ENCODE measurements around the gene SUCLA2.
"Not testable (repeated sequence)": the region's sequence is repeated elsewhere in the genome, so short reads cannot be mapped to it uniquely, and the experiment has no call there.

SUCLA2 gene

GRCh38 chr13:48001114-48001881, at the start of gene SUCLA2:
SUCLA2 (minus strand) TSS chr13:48001273; CDS start chr13:48001269, 4 bp downstream.
- peak; percentile 72 for DNase-seq (ENCODE audit: low read depth)

GRCh38 chr13:48050550-48050949, 49.5 kb upstream of the SUCLA2 start:
- DNase-seq (ENCODE audit: low read depth): no peak

DNA sequence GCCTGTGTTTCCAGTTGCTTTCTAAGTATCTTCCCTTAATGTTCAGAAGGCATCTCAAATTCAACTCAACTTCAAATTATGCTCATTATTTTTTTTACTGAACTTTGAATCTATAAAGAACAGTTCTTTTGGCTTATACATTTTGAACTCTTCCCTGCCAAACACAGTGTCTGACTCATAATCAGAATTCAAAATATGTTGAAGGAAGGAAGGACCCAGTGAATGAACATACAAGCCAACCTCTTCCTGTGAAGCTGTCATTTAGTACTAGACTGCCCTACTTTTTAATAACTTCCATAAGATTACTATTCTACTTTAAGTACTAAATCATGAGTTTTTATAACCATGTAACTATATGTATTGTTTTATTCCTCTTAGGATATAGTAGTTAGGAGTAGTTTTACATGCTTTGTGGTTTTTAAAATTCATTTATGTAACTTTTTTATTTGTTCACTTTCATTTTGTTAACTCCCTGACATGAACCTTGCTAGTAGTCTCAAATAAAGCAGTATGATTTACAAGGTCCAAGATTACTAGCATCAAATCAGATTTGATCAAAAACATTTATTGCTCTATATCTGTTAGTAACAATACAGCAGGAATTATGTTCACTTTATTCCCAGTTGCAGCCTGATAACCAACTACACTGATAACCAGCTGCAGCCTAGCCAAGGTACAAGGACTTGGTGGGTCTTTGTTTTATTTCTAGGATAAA, 42.9 kb upstream of the SUCLA2 start:
- DNase-seq (ENCODE audit: low read depth): peak; percentile 27

DNA sequence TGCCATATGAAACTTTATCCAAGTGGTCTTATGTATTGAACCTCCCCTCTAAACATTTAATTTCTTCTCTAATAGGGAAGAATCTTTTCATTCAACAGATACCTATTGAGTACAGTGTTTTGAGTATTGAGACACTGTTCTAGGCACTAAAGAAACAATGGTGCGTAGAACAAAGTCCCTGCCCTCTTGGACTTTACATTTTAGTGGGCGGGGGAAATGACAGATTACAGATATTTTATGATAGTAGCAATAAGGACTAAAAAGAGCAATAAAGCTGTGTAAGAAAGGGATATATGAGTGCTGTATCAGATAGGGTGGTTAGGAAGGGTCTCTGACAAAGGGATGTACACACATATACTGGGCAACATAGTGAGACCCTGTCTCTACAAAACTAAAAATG, 41.8 kb upstream of the SUCLA2 start:
- no peak for DNase-seq (ENCODE audit: low read depth)

DNA sequence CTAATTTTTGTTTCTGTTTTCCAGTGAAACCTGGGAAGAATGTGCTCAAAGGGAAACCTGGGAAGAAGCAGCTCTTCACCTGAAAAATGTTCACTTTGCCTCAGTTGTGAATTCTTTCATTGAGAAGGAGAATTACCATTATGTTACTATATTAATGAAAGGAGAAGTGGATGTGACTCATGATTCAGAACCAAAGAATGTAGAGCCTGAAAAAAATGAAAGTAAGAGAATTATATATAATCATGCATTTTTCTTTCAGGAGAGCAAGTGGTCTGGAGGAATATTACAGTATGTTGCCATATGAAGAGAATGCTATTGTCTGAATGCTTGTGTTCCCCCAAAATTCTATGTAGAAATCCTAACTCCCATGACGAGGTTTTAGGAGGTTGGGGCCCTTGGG, 39.8 kb upstream of the SUCLA2 start:
- DNase-seq (ENCODE audit: low read depth): no peak

DNA sequence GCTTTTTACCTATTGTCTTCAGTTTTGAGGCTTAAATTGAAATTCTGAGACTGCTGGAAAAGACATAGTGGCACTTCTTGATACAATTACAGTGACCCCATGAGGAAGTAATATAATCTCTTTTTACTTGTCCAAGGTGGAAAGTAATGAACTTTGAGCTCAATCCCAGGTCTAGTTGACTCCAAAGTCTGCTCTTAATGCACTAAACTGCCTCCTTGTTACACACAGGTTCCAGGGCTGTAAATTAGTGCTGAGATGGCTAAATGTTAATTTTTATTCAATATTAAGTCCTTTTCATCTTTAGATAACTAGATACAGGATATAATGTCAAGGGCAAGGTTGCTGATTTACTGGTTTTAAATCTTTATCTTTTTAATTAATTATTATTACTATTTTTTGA, 39.0 kb upstream of the SUCLA2 start:
- DNase-seq (ENCODE audit: low read depth): no peak

DNA sequence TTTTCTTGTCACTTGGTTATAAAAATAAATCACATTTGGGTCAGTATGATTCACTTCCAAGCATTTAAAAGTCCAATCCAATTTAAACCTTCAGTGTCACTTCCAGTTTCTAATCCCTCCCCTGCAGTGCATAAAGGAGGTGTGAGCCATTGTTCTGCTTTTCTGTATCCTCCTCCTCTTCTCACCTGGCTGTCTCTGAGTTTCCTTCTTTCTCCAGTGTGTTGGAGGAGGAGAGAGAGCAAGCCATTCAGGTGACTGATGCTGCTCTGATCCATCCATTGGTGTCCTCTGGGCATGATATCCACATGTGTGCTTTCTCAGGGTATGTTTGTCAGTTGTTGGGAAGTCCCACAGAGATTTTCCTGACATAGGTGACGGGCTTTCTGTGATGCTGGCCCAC, 37.7 kb upstream of the SUCLA2 start:
- no peak for DNase-seq (ENCODE audit: low read depth)

GRCh38 chr13:48037346-48038173, 36.5 kb upstream of the SUCLA2 start, which contains the start of gene NUDT15:
NUDT15 (plus strand) TSS chr13:48037726; CDS start chr13:48037747, 21 bp downstream.
- DNase-seq (ENCODE audit: low read depth): peak; percentile 89

DNA sequence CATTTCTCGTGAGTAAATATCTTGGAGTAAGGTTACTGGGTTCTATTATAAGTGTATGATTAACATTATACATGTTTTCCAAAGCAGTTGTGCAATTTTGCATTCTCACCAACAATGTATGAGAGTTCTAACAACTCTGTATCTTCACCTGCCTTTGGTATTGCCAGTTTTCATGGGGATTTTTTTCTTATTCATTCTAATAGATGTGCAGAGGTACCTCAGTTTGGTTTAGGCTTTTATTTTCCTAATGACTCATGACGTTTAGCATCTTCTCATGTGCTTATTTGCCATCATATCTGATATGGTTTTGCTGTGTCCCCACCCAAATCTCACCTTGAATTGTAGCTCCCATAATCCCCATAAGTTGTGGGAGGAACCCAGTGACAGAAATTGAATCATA, 28.8 kb upstream of the SUCLA2 start:
- no peak for DNase-seq (ENCODE audit: low read depth)

DNA sequence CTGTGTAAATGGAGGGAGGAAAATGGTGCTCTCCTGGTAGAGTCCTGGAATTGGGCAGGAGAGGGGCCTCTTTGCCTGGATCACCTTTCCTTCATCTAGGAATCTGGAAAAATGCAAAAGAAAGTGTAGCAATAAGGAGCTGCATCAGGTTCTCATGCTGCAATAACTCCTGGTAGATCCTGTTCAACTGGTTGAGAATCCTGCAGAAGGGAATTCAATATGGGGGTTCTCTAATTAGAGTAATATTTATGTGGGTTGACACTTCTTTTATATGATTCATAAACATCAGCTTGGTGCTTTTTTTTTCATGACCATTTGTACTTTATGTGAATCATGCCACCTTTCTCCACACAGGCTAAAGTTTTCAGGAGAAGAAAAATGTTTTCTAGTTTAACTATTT, 27.0 kb upstream of the SUCLA2 start:
- no peak for DNase-seq (ENCODE audit: low read depth)

GRCh38 chr13:48019796-48020195, 18.7 kb upstream of the SUCLA2 start:
- no peak for DNase-seq (ENCODE audit: low read depth)

GRCh38 chr13:48018637-48019036, 17.6 kb upstream of the SUCLA2 start:
- DNase-seq (ENCODE audit: low read depth): no peak

DNA sequence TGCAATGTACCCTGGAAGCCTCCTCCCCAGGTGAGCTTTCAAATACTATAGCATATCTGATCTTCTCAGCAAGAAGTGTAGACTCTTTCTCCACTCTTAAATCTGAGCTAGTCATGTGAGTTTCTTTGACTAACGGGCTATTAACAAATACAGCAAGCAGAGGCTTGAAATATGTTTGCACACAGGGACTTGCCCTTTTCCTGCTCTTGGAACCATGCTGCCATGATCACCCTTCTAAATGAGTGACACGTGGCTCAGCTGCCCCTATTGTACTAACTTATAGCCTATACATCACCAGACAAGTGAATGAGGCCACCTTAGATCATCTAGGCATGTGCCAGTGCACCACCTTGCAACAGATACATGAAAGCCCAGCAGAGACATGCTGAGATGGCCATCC, 13.3 kb upstream of the SUCLA2 start:
- DNase-seq (ENCODE audit: low read depth): no peak

- DNase-seq (ENCODE audit: low read depth): no peak
These were observed 11.6 kb upstream of the SUCLA2 start for GRCh38 chr13:48012668-48013067.

- no peak for DNase-seq (ENCODE audit: low read depth)
These were observed 9.6 kb upstream of the SUCLA2 start for GRCh38 chr13:48010698-48011097.

DNA sequence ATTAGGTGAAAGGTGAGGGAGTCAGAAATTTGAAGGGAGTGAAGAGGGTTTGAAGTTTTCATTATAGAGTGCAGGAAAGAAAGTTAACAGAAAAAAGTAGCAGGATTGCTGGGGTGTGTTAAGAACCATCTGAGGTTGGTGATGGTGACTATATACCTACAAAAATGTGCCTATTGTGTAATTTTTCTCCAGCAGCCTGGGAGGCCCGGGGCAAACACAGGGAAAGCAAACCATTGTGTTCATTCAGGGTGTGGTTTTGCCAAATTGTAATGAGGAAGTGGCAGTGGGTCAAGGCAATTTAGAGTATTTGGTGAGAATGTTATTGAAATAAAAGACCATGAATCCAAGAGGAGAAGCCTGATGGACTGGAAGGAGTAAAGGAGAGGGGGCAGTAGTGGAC, 8.2 kb upstream of the SUCLA2 start:
- DNase-seq (ENCODE audit: low read depth): peak; percentile 68

- DNase-seq (ENCODE audit: low read depth): no peak
These were observed 5.3 kb upstream of the SUCLA2 start for GRCh38 chr13:48006396-48006795.

GRCh38 chr13:48004201-48004600, 3.1 kb upstream of the SUCLA2 start:
- no peak for DNase-seq (ENCODE audit: low read depth)

DNA sequence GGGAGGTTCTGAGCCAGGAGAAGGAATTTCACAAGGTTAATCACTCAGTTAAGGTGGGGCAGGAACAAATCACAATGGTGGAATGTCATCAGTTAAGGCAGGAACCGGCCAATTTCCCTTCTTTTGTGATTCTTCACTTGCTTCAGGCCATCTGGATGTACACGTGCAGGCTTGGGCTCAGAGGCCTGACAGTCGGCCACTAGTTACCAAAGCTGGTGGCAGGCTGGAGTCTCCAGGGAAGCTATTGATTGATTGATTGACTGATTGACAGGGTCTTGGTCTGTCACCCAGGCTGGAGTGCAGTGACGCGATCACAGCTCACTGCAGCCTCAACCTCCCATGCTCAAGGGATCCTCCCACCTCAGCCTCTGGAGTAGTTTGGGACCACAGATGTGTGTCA, 926 bp upstream of the SUCLA2 start:
- DNase-seq (ENCODE audit: low read depth): not testable (repeated sequence)

DNA sequence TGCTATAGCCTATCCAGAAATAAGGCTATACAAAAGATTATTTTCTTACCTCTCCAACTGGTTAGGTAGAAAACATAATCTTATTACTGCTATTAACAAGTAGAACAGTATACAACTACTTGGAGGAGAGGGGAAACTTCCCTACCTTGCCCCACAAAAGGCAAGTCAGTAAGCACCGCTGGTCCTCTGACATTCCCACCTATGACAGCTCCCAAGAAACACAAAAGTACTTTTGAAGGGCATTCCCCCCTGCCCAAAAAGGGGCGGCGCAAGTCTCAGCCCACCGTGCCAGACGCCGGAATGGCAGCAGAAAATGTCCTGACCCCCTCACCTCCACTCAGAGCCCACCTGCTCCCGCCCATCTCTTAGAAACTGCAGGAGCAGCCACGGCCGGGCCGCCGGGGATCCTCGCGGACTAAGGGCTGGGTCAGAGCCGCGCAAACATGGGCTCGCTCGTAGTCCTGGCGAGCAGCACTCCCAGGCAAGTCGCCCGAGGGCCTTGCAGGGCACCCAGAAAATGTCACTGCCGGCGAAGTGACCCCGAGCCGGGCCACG, 437 bp downstream of the SUCLA2 start:
- DNase-seq (ENCODE audit: low read depth): no peak

DNA sequence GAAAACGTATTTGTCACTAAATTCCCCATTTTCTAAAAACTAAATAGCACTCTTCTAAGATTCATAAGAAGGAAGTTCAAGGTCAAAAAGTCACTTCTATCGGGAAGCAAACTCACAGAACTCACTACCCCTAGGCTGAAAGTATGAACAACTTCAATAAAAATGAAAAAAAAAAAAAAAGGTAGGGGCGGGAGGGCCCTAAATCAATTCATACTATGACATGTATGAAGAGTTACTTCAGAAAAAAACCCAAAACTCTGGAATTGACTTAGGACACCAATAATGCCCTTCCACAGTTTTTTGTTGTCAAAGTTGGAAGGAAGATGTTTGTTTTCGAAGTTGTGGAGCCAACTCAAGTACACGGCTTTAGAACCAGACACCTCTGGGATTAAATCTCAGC, 1.1 kb downstream of the SUCLA2 start:
- DNase-seq (ENCODE audit: low read depth): no peak

- DNase-seq (ENCODE audit: low read depth): no peak
These were observed 3.7 kb downstream of the SUCLA2 start for GRCh38 chr13:47997384-47997783.
